NCI-H69 (cell line): Measurements from ENCODE around the gene ADAMTS9.

Experiments
- DNase-seq: peaks from one replicate; lab custom pipeline; 2025; lab: John Stamatoyannopoulos, UW

Gene ADAMTS9

GRCh38 chr3:64490180-64490724 lies 197.5 kb downstream of the ADAMTS9 start:
- no peak for DNase-seq

DNA sequence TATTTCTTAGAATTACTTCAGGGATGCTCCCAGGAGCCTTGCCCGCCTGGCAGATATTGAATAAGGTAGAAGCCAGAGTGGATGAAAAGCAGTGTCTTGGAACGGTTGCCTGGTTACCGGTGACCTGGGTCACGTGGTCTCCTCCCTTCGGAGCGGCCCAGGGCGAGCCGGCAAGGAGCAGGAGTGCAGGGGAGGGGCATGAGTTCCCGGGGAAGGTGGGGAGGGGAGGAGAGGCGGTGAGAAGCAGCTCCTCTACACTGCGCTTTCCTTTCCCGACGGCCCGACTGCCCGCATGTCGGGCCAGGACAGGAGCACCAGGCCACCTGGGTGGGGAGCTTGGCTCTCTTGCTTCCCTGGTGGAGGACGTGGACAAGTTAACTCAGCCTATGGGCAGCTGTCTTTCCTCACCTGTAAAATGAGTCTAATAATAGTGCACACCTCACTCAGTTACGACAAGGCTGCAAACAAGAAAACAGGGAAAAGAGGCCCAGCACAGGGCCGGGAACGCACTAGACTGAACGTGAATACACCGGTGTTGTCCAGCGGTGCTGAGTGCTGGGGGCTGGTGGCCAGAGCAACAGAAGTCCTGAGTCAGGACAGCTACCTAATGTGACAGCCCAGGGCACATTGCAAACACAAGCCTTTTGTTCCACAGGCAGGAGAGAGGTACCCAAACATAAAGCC lies 198.3 kb downstream of the ADAMTS9 start:
- peak; percentile 91 for DNase-seq

DNA sequence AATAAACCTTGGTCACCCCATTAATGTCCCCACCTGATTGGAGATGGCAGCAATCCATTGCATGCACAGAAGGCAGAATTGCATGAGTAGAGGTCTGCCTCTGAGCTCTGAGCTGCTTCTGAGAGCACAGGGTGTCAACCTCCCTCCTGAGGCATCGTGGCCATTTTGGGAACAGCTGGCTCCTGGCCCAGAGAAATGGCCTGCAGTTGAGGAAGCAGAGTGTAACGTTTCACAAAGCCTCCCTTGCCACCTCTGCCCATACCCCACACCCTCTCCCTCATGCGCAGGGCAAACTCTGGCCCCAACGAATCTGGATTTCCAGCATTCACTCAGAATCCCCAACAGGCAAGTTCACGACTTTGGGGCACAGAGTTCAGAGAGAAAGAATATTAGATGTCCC lies 198.9 kb downstream of the ADAMTS9 start:
- peak; percentile 69 for DNase-seq

DNA sequence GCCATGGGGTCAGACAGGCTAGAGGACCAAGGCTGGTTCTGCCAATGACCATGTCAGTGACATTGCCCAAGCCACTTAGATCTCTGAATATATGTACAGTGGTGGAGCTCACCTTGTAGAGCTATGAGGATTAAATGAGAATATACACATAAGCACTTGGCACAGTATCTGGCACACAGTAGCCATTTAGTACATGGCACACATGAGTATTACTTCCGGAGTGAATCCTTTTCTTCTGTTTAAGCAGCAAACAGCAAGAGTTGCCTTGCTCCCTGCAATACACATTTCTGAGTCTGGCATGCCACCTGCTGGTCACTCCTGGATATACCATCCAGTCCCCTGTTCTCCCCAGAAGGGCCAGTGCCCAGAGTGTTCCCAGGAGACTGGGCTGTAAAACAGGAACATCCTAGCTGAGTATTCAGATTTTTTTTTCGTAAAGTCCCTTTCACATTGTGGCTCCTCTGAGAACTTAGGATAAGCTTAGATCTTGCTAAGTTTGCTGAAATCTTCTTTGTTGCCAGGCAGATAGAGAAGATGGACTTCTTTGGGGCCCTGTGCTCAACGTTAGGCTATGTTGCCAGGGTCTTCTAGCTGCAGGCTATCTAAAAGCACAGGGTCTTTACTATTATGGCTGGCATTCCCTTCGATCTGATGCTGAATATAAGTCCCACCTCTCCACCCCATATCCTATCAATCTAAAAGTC lies 203.4 kb downstream of the ADAMTS9 start:
- DNase-seq, result peak; percentile 76

DNA sequence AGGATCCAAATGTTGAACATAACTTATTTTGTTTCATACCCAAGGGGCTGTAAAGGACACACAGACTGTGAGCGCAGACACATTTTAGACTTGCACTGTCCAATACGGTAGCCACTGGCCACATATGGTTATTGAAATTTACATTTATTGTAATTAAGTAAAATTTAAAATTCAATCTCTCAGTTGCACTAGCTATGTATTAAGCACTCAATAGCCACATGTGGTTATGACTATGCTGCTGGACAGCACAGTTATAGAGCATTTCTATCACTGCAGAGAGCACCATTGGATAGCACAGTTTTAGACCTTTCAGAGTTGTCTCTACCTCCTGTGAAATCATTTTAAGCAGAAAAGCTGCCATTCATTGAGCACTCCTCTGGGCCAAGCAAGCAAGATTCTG lies 204.3 kb downstream of the ADAMTS9 start:
- no peak for DNase-seq

GRCh38 chr3:64475037-64475436 lies 212.8 kb downstream of the ADAMTS9 start:
- DNase-seq, result no peak

GRCh38 chr3:64473466-64473865 lies 214.3 kb downstream of the ADAMTS9 start:
- DNase-seq, result no peak

- DNase-seq, result no peak
These were observed 217.4 kb downstream of the ADAMTS9 start for GRCh38 chr3:64470436-64470835.

GRCh38 chr3:64467255-64467944 lies 220.4 kb downstream of the ADAMTS9 start:
- peak; percentile 15 for DNase-seq
